Spleen (tissue), 11 donors: ENCODE measurements around the gene TMEM107. TPM values are rescaled to one million over a fixed set of nuclear protein-coding genes. Genes with fewer than 3 reads are reported as not detected.

ENCODE experiments used
- DNase-seq: peaks from one replicate; pipeline ENCODE4 v3.0.0-alpha.2; 2020
- H3K27ac ChIP-seq, 8 donors: fragments of 200-600 bp; sonication (generic) in 7 of 8; 1 replicate in 4 of 8; 2 replicates in 4 of 8; pipeline versions ENCODE4 v1.5.0 to v1.8.0; 2016 to 2021; ENCODE audit warnings: inconsistent platforms in 4 of 8, mild to moderate bottlenecking in 4 of 8, moderate library complexity in 1 of 8
- H3K27me3 ChIP-seq, 7 donors: fragments of 200-600 bp; sonication (generic) in 6 of 7; replicated peaks in 1 of 7; 1 replicate in 4 of 7; 2 replicates in 3 of 7; pipeline versions ENCODE4 v1.5.0 to v1.8.0; 2016 to 2021; ENCODE audit warnings: inconsistent platforms in 3 of 7, mild to moderate bottlenecking in 1 of 7
- H3K36me3 ChIP-seq, 6 donors: fragments of 200-600 bp; sonication (generic) in 5 of 6; 1 replicate in 4 of 6; 2 replicates in 2 of 6; pipeline versions ENCODE4 v1.5.0 to v1.8.0; 2016 to 2021; ENCODE audit warnings: inconsistent platforms in 2 of 6
- H3K4me1 ChIP-seq, 6 donors: fragments of 200-600 bp; sonication (generic) in 5 of 6; 1 replicate in 3 of 6; 2 replicates in 3 of 6; pipeline versions ENCODE4 v1.5.0 to v1.8.0; 2016 to 2021; ENCODE audit warnings: inconsistent platforms in 3 of 6
- H3K4me3 ChIP-seq, 8 donors: fragments of 200-600 bp; sonication (generic) in 7 of 8; 1 replicate in 4 of 8; 2 replicates in 4 of 8; pipeline versions ENCODE4 v1.5.0 to v1.8.0; 2016 to 2021; ENCODE audit warnings: inconsistent platforms in 4 of 8, mild to moderate bottlenecking in 4 of 8, moderate library complexity in 2 of 8
- H3K9me3 ChIP-seq, 8 donors: fragments of 200-600 bp; sonication (generic) in 7 of 8; 1 replicate in 4 of 8; 2 replicates in 4 of 8; pipeline versions ENCODE4 v1.5.0 to v1.8.0; 2016 to 2021; ENCODE audit warnings: inconsistent platforms in 4 of 8
- CTCF ChIP-seq, 11 experiments: fragments of 200-600 bp in 7 of 11; fragments of 450-650 bp in 4 of 11; sonication (generic) in 4 of 11; IDR thresholded peaks in 8 of 11; conservative IDR thresholded peaks in 3 of 11; 1 replicate in 7 of 11; 2 replicates in 4 of 11; pipeline versions ENCODE4 v1.4.0 to v1.8.0; 2016 to 2021; ENCODE audit warnings: antibody characterized with exemption in 11 of 11, inconsistent platforms in 4 of 11, mild to moderate bottlenecking in 1 of 11
- POLR2A ChIP-seq, 3 donors: fragments of 450-650 bp; IDR thresholded peaks; one replicate each; pipeline ENCODE4 v1.5.1; 2017; ENCODE audit warnings: antibody characterized with exemption in 3 of 3, mild to moderate bottlenecking in 1 of 3
- POLR2AphosphoS5 ChIP-seq, 3 donors: sonication (generic); formaldehyde crosslinking; IDR thresholded peaks; one replicate each; pipeline ENCODE4 v1.5.1; 2017; ENCODE audit warnings: antibody characterized with exemption in 3 of 3
- WGBS, 5 donors: extraction: QIAGEN DNeasy Blood & Tissue Kit in 3 of 5; methylation state at CpG; one replicate each; pipeline versions ENCODE4 v1.1.5 to v1.1.7; 2013 to 2018; 5-methylcytosine and 5-hydroxymethylcytosine counted together
- intact Hi-C: fragments of 100-400 bp; cut with DNase I; formaldehyde crosslinking; loops from one replicate; pipeline ENCODE4 v1.15.0; 2023; ENCODE audit warnings: low total_unique reads
- polyA plus RNA-seq, 3 donors: library from polyadenylated mRNA; stranded (reverse); fragments of 200-250 nt; gene quantifications; one replicate each; pipeline ENCODE4 v1.2.1, GENCODE V29; 2013
- total RNA-seq, 7 donors: library from RNA; depleted of rRNA in 3 of 7; stranded (reverse); fragments of >200 nt in 3 of 7; fragmentation: NEBNext Ultra II Directional in 4 of 7; extraction: Animal tissue kit (Norgen Biotek cat#: 25700) in 4 of 7; gene quantifications; one replicate each; pipeline versions ENCODE4 v1.1.0 to v1.2.1, GENCODE V29; 2016 to 2021
- donor health status: healthy with polysubstance abuse.
- donor health status: DM: no; HTN: no; CAD: no; lungs with moderate emphysema.
- donor health status: DM: no; HTN: no; CAD: no.
- donor health status: Bipolar disorder and iron deficiency.
- donor health status: healthy.
- donor health status: DM: no; HTN: no; CAD: no.
- donor health status: DM: yes; HTN: yes; CAD: no.

TMEM107 gene
- total and polyA plus RNA-seq, 10 donors: 8.1 to 42.2 (median 16.6) TPM

GRCh38 chr17:8144401-8145231, 31.6 kb downstream of the TMEM107 start:
- WGBS, 5 donors: 87 to 94% (median 94%) methylated on average over 9 to 15 of the region's 15 CpGs
- no peak for DNase-seq

DNA sequence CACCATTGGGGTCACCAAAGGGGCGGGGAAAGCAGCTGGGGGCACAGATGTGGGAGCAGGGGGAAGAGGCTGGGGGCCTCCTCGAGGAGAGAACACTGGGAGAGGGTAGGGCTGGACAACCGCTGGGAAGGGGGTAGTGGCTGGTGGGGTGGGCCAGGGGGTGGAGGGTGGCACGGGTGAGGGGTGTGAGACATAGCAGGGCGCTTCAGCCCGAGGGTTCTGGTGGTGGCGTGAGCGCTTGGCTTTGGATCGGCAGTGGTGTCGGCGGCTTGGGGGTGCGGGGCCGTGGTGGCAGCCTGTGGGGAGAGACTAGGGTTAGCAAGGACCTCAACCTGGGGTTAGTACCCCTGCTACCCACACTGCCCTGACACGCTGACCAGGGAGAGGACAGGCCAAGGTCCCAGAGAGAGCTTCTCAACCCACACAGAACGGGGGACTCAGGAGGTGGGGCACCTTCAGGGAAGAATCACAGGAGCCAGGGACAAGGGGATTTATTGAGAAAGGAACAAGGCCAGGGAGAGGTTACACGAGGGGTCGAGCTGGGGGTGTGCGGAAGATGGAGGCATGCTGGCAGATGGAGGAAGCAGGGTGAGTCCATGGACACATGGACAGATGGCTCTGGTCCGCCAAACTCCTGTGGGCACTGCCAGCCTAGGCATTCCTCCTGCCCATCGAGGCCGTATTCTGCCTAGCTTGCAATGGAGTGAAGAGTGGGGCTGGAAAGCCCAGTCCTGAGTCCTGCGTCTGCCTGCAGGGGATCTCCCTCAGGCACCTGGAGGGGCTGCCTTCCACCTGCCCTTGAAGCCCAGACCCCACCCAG, 32.4 kb downstream of the TMEM107 start:
- Histone ChIP-seq H3K27me3 (no peaks in the 10 kb centered on the region), H3K4me1 (peaks cover 7 to 48% (median 14%) of the 10 kb centered on the region in 6 donors), H3K36me3 (peaks cover 10 to 96% (median 93%) of the 10 kb centered on the region in 6 donors), H3K9me3 (no peaks in the 10 kb centered on the region), H3K27ac (no peak overlapping the region), H3K4me3 (no peak overlapping the region)
- 93 to 96% (median 95%) methylated on average over 22 of the region's 22 CpGs for WGBS, 5 donors
- TF ChIP-seq POLR2AphosphoS5 (IDR thresholded peaks at IDR 0.05): peak; percentile 52 to 66 (median 57)
- no peak for TF ChIP-seq POLR2A (IDR thresholded peaks at IDR 0.05)
- no peak for DNase-seq
- intact Hi-C loops: no loop called here

More at GRCh38 chr17:8144401-8145231, 31.6 kb downstream of the TMEM107 start:
- H3K4me3 ChIP-seq: no peak overlapping the region
- intact Hi-C loops: no loop called here
- no peak overlapping the region for H3K27ac ChIP-seq
- peak; percentile 3 to 75 (median 39) for TF ChIP-seq POLR2AphosphoS5 (IDR thresholded peaks at IDR 0.05)
- no peak for TF ChIP-seq POLR2A (IDR thresholded peaks at IDR 0.05)
- no peaks in the 10 kb centered on the region for H3K9me3 ChIP-seq
- H3K27me3 ChIP-seq: no peaks in the 10 kb centered on the region
- peaks cover under 1 to 44% (median 9%) of the 10 kb centered on the region in 6 donors for H3K4me1 ChIP-seq
- peaks cover 15 to 100% (median 99%) of the 10 kb centered on the region in 6 donors for H3K36me3 ChIP-seq

DNA sequence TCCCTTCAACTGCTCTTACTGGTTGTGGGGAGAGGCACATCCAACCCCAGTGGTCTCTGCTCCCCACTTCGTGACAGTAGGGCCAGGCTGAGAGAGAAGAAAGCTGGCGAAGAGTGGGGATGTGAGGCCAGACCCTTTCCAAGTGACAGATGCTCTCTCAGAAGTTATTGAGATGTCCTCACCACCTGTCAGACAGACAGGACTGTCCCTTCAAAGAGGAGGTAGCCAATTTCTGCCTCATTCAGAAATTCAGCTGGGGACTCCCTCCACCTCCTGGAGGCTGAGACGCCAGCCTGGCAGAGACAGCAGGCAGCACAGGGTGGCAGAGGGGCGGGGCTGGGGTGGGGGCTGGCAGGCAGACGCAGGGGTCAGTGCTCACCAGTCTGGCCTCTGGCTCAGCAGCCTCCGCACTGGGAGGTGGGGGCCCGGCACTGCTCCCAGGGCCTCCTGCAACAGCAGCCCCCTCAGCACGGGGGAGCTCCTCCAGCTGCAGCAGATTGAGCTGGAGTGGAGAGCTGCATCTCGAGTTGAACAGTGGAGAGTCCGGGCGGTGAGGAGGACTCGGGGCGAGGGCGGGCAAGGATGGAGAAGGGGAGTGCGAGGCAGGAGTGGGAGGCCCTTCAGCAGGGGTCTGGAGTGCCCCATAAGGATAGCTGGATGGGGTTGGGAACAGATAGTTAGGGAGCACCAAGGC, 33.1 kb downstream of the TMEM107 start:
- Histone ChIP-seq H3K27me3 (no peaks in the 10 kb centered on the region), H3K4me3 (no peak overlapping the region), H3K9me3 (no peaks in the 10 kb centered on the region), H3K4me1 (peaks cover 11 to 55% (median 21%) of the 10 kb centered on the region in 6 donors), H3K36me3 (peaks cover 6 to 89% (median 86%) of the 10 kb centered on the region in 6 donors), H3K27ac (peak overlapping the region in 1 of 8 donors; percentile 37)
- intact Hi-C loops: no loop called here
- 83 to 96% (median 95%) methylated on average over 10 to 15 of the region's 15 CpGs for WGBS, 5 donors
- DNase-seq: no peak
- TF ChIP-seq CTCF (IDR thresholded peaks at IDR 0.05 in 8 of 11, conservative IDR thresholded peaks at IDR 0.05 in 3 of 11) (no peak), POLR2AphosphoS5 (IDR thresholded peaks at IDR 0.05) (peak in 2 of 3 donors; percentile 8 to 48)

GRCh38 chr17:8142158-8142886, 33.9 kb downstream of the TMEM107 start:
- H3K27ac ChIP-seq: peak overlapping the region in 1 of 8 donors; percentile 37
- no peaks in the 10 kb centered on the region for H3K9me3 ChIP-seq
- H3K27me3 ChIP-seq: no peaks in the 10 kb centered on the region
- intact Hi-C loops: no loop called here
- H3K4me1 ChIP-seq: peaks cover 14 to 61% (median 27%) of the 10 kb centered on the region in 6 donors
- 88 to 95% (median 92%) methylated on average over 13 to 23 of the region's 23 CpGs for WGBS, 5 donors
- TF ChIP-seq CTCF (IDR thresholded peaks at IDR 0.05 in 8 of 11, conservative IDR thresholded peaks at IDR 0.05 in 3 of 11) (no peak), POLR2AphosphoS5 (IDR thresholded peaks at IDR 0.05) (peak in 2 of 3 donors; percentile 5 to 34)
- peaks cover 0 to 82% (median 79%) of the 10 kb centered on the region in 6 donors for H3K36me3 ChIP-seq
- no peak for DNase-seq
- H3K4me3 ChIP-seq: no peak overlapping the region
